ENCODE measurements around the gene GRIK4.

GRCh38 chr11:121029153-121029552 lies 517.6 kb downstream of the GRIK4 start:
- no peak for TF ChIP-seq SMC3 (IDR thresholded peaks at IDR 0.05; ENCODE audit: low read depth, low read length)
- TF ChIP-seq POLR2A (IDR thresholded peaks at IDR 0.05; ENCODE audit: low read depth, low read length), result no peak
- no peak for TF ChIP-seq MAFK (IDR thresholded peaks at IDR 0.05; ENCODE audit: low read depth, low read length)
- TF ChIP-seq CTCF (conservative IDR thresholded peaks at IDR 0.05; ENCODE audit: low read depth, low read length), result no peak
- TF ChIP-seq RAD21 (IDR thresholded peaks at IDR 0.05; ENCODE audit: low read length), result no peak
- TF ChIP-seq, protein P1, sequence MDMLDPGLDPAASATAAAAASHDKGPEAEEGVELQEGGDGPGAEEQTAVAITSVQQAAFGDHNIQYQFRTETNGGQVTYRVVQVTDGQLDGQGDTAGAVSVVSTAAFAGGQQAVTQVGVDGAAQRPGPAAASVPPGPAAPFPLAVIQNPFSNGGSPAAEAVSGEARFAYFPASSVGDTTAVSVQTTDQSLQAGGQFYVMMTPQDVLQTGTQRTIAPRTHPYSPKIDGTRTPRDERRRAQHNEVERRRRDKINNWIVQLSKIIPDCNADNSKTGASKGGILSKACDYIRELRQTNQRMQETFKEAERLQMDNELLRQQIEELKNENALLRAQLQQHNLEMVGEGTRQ (IDR thresholded peaks at IDR 0.05; ENCODE audit: low read depth, low read length), result no peak
- TF ChIP-seq CEBPB (IDR thresholded peaks at IDR 0.05; ENCODE audit: low read depth, low read length), result no peak
- no peak for TF ChIP-seq RCOR1 (IDR thresholded peaks at IDR 0.05; ENCODE audit: insufficient replicate concordance, low read length)
- no peak for TF ChIP-seq CHD1 (IDR thresholded peaks at IDR 0.05; ENCODE audit: low read depth, low read length)
- no peak for TF ChIP-seq MXI1 (IDR thresholded peaks at IDR 0.05; ENCODE audit: borderline replicate concordance, low read depth, low read length)
- no peak for TF ChIP-seq BHLHE40 (IDR thresholded peaks at IDR 0.05; ENCODE audit: low read depth, low read length)
- no peak for TF ChIP-seq MAZ (IDR thresholded peaks at IDR 0.05; ENCODE audit: borderline replicate concordance, low read depth, low read length)
- TF ChIP-seq NFE2L2 (IDR thresholded peaks at IDR 0.05; ENCODE audit: low read depth, low read length), result no peak
- no peak for TF ChIP-seq RFX5 (IDR thresholded peaks at IDR 0.05; ENCODE audit: low read depth, low read length)
